Lower leg skin (tissue), 3 donors: ENCODE data around the gene SLC27A6.

Source experiments
- POLR2A ChIP-seq, 2 donors: fragments of 450-650 bp; IDR thresholded peaks; one replicate each; pipeline ENCODE4 v1.6.1; 2016 to 2017; ENCODE audit warnings: antibody characterized with exemption in 2 of 2, mild to moderate bottlenecking in 1 of 2, moderate library complexity in 1 of 2
- TF ChIP-seq, protein P1 (sequence below), 3 donors: fragments of 450-650 bp; IDR thresholded peaks; one replicate each; pipeline ENCODE4 v1.5.1; 2016; ENCODE audit warnings: antibody characterized with exemption in 3 of 3, mild to moderate bottlenecking in 3 of 3, moderate library complexity in 2 of 3

DNA sequence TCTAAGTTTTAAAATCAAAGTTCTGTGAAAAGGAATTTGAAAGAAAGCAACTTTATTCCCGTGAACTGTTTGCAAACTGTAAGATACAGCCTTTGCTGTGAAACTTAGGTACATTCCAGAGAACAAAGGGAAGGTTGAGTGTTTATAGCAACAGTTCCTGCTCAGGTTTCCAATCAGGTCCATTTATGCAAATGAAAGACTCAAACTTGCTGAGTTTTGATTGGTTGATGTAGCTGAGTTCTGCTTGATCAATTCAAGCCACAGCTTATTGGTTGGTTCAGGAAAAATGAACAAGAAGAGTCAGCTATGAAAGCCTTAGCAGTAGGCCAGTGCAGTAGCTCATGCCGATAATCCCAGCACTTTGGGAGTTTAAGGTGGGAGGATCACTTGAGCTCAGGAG, 37.9 kb downstream of the SLC27A6 start:
- no peak for TF ChIP-seq POLR2A (IDR thresholded peaks at IDR 0.05)
- TF ChIP-seq, protein P1, sequence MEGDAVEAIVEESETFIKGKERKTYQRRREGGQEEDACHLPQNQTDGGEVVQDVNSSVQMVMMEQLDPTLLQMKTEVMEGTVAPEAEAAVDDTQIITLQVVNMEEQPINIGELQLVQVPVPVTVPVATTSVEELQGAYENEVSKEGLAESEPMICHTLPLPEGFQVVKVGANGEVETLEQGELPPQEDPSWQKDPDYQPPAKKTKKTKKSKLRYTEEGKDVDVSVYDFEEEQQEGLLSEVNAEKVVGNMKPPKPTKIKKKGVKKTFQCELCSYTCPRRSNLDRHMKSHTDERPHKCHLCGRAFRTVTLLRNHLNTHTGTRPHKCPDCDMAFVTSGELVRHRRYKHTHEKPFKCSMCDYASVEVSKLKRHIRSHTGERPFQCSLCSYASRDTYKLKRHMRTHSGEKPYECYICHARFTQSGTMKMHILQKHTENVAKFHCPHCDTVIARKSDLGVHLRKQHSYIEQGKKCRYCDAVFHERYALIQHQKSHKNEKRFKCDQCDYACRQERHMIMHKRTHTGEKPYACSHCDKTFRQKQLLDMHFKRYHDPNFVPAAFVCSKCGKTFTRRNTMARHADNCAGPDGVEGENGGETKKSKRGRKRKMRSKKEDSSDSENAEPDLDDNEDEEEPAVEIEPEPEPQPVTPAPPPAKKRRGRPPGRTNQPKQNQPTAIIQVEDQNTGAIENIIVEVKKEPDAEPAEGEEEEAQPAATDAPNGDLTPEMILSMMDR (IDR thresholded peaks at IDR 0.05): no peak
